Measurements from ENCODE around the gene VSIR.

GRCh38 chr10:71719042-71719441 is 54.3 kb downstream of the VSIR start:
- TF ChIP-seq POLR2A (IDR thresholded peaks at IDR 0.05) = no peak
- TF ChIP-seq, protein P1, sequence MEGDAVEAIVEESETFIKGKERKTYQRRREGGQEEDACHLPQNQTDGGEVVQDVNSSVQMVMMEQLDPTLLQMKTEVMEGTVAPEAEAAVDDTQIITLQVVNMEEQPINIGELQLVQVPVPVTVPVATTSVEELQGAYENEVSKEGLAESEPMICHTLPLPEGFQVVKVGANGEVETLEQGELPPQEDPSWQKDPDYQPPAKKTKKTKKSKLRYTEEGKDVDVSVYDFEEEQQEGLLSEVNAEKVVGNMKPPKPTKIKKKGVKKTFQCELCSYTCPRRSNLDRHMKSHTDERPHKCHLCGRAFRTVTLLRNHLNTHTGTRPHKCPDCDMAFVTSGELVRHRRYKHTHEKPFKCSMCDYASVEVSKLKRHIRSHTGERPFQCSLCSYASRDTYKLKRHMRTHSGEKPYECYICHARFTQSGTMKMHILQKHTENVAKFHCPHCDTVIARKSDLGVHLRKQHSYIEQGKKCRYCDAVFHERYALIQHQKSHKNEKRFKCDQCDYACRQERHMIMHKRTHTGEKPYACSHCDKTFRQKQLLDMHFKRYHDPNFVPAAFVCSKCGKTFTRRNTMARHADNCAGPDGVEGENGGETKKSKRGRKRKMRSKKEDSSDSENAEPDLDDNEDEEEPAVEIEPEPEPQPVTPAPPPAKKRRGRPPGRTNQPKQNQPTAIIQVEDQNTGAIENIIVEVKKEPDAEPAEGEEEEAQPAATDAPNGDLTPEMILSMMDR (IDR thresholded peaks at IDR 0.05) = no peak
- no peak for TF ChIP-seq POLR2AphosphoS5 (IDR thresholded peaks at IDR 0.05)

All from transverse colon (tissue), 4 donors.